Body of pancreas (tissue), 4 donors: Measurements from ENCODE around the gene ELL2.

Experiments
- CTCF ChIP-seq, 7 experiments: fragments of 450-650 bp in 4 of 7; fragments of 200-600 bp in 3 of 7; sonication (generic) in 3 of 7; IDR thresholded peaks; one replicate each; pipeline ENCODE4 v1.5.1; 2016 to 2019; ENCODE audit warnings: antibody characterized with exemption in 7 of 7
- POLR2A ChIP-seq, 3 donors: fragments of 450-650 bp; IDR thresholded peaks; one replicate each; pipeline ENCODE4 v1.6.1; 2016; ENCODE audit warnings: antibody characterized with exemption in 3 of 3, mild to moderate bottlenecking in 2 of 3

DNA sequence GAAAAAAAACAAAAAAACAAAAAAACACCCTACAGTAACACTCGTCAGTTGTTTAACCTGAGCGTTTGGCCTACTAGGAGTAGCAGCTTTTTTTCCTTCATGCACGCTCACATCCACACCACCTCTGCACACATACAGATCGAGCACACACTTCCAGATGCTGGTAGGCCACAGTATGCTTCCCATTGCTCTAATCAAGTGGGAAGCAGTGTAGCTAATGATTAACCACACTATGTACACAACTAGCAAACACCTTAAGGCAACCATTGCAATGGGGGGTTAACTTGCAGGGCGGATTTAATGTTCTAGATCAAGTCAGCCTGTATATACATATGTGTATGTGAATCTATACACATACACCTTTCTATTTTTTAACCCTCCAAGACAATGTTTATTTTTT is 73.7 kb downstream of the ELL2 start:
- TF ChIP-seq CTCF (IDR thresholded peaks at IDR 0.05) (no peak), POLR2A (IDR thresholded peaks at IDR 0.05) (no peak)
